HG03139 (cell line): ENCODE results near the gene CAND1.

Experiments
- ATAC-seq: cut with Tn5 transposase; IDR thresholded peaks from one replicate; pipeline ENCODE4 v1.9.1; 2021; ENCODE audit not compliant: unreplicated experiment

CAND1 gene

GRCh38 chr12:67280088-67280487, 10.9 kb downstream of the CAND1 start:
- no peak for ATAC-seq

GRCh38 chr12:67280572-67280971, 11.4 kb downstream of the CAND1 start:
- ATAC-seq = no peak

GRCh38 chr12:67284561-67284960, 15.4 kb downstream of the CAND1 start:
- ATAC-seq = no peak

- no peak for ATAC-seq
Measured at GRCh38 chr12:67286257-67286656, 17.1 kb downstream of the CAND1 start.

- no peak for ATAC-seq
Measured at GRCh38 chr12:67287311-67287710, 18.2 kb downstream of the CAND1 start.

- ATAC-seq = no peak
Measured at GRCh38 chr12:67288561-67288960, 19.4 kb downstream of the CAND1 start.

- no peak for ATAC-seq
Measured at GRCh38 chr12:67290378-67290777, 21.2 kb downstream of the CAND1 start.

GRCh38 chr12:67299526-67299925, 30.4 kb downstream of the CAND1 start:
- ATAC-seq = no peak

- ATAC-seq = no peak
Measured at GRCh38 chr12:67299926-67300325, 30.8 kb downstream of the CAND1 start.

GRCh38 chr12:67302162-67302561, 33.0 kb downstream of the CAND1 start:
- ATAC-seq = no peak

- ATAC-seq = no peak
Measured at GRCh38 chr12:67305544-67305943, 36.4 kb downstream of the CAND1 start.

- ATAC-seq = no peak
Measured at GRCh38 chr12:67306712-67307111, 37.6 kb downstream of the CAND1 start.

GRCh38 chr12:67315661-67316060, 46.5 kb downstream of the CAND1 start:
- ATAC-seq = no peak

GRCh38 chr12:67318786-67319185, 49.6 kb downstream of the CAND1 start:
- ATAC-seq = no peak

- no peak for ATAC-seq
Measured at GRCh38 chr12:67319936-67320335, 50.8 kb downstream of the CAND1 start.

GRCh38 chr12:67320614-67321295, 51.6 kb downstream of the CAND1 start:
- ATAC-seq = no peak

GRCh38 chr12:67322580-67322979, 53.4 kb downstream of the CAND1 start:
- no peak for ATAC-seq

- no peak for ATAC-seq
Measured at GRCh38 chr12:67323007-67323406, 53.8 kb downstream of the CAND1 start.

- no peak for ATAC-seq
Measured at GRCh38 chr12:67326637-67327036, 57.5 kb downstream of the CAND1 start.

- no peak for ATAC-seq
Measured at GRCh38 chr12:67327466-67327865, 58.3 kb downstream of the CAND1 start.

- no peak for ATAC-seq
Measured at GRCh38 chr12:67331123-67331522, 62.0 kb downstream of the CAND1 start.

GRCh38 chr12:67331828-67332227, 62.7 kb downstream of the CAND1 start:
- ATAC-seq = no peak

GRCh38 chr12:67333649-67334048, 64.5 kb downstream of the CAND1 start:
- ATAC-seq = no peak
